SU-DHL-6 (cell line): ENCODE measurements around the gene GCDH.
A peak's percentile ranks its signal among the peaks of the same experiment; 100 is the strongest.

Experiments
- H2AFZ ChIP-seq: fragments of 200-600 bp; sonication (generic); 2 replicates; pipeline ENCODE4 v1.6.1; 2014; ENCODE audit warnings: low read depth, mild to moderate bottlenecking, moderate library complexity, mixed read lengths, antibody characterized with exemption, low read length; ENCODE audit not compliant: severe bottlenecking
- H3F3A ChIP-seq: fragments of 200-600 bp; shearing (Covaris generic); 2 replicates; pipeline ENCODE4 v1.6.0; 2016; ENCODE audit warnings: antibody characterized with exemption, mild to moderate bottlenecking; ENCODE audit not compliant: insufficient read depth
- H3K27ac ChIP-seq: fragments of 200-600 bp; sonication (generic); 2 replicates; pipeline ENCODE4 v1.5.1; 2016; ENCODE audit warnings: low read depth, mild to moderate bottlenecking, low read length, moderate library complexity, mixed read lengths
- H3K27me3 ChIP-seq: fragments of 200-600 bp; sonication (generic), shearing (Covaris generic); 2 replicates; pipeline ENCODE4 v1.6.0; 2014; ENCODE audit warnings: mild to moderate bottlenecking, low read length
- H3K36me3 ChIP-seq: fragments of 200-600 bp; sonication (generic); 2 replicates; pipeline ENCODE4 v1.6.1; 2014; ENCODE audit warnings: mild to moderate bottlenecking, low read length, mixed read lengths
- H3K4me2 ChIP-seq: fragments of 300-600, 200-600 bp; shearing (Covaris generic), sonication (generic); 2 replicates; pipeline ENCODE4 v1.6.0; 2014; ENCODE audit warnings: low read length, low read depth, mild to moderate bottlenecking; ENCODE audit not compliant: poor library complexity, severe bottlenecking
- H3K4me3 ChIP-seq: fragments of 200-600 bp; sonication (generic); 2 replicates; pipeline ENCODE4 v1.5.1; 2014; ENCODE audit warnings: antibody characterized with exemption, low read length, mild to moderate bottlenecking, mixed read lengths; ENCODE audit not compliant: insufficient read depth, poor library complexity, severe bottlenecking
- H3K79me2 ChIP-seq: fragments of 200-600 bp; sonication (generic); 2 replicates; pipeline ENCODE4 v1.6.1; 2014; ENCODE audit warnings: mild to moderate bottlenecking, low read length, moderate library complexity; ENCODE audit not compliant: insufficient read depth
- H3K9ac ChIP-seq: fragments of 200-600 bp; sonication (generic); 2 replicates; pipeline ENCODE4 v1.7.0; 2014; ENCODE audit warnings: mild to moderate bottlenecking, low read length
- H3K9me2 ChIP-seq: fragments of 200-600 bp; sonication (generic); replicated peaks from 2 replicates; pipeline ENCODE4 v1.6.1; 2014; ENCODE audit warnings: low read length; ENCODE audit not compliant: insufficient read depth
- H3K9me3 ChIP-seq: fragments of 200-600 bp; sonication (generic); 2 replicates; pipeline ENCODE4 v1.6.1; 2014; ENCODE audit warnings: low read length, mixed read lengths; ENCODE audit not compliant: insufficient read depth
- H4K20me1 ChIP-seq: fragments of 200-600 bp; sonication (generic); 2 replicates; pipeline ENCODE4 v1.6.1; 2014; ENCODE audit warnings: low read depth, mild to moderate bottlenecking, antibody characterized with exemption, low read length, moderate library complexity, mixed read lengths
- EZH2phosphoT487 ChIP-seq: fragments of 200-600 bp; sonication (generic), shearing (Covaris generic); conservative IDR thresholded peaks from 2 replicates; pipeline ENCODE4 v1.6.1; 2018; ENCODE audit warnings: mild to moderate bottlenecking, antibody characterized with exemption, low read length, moderate library complexity, mixed read lengths
- TF ChIP-seq, protein P1 (sequence below): fragments of 200-600 bp; sonication (generic); IDR thresholded peaks from one replicate; pipeline ENCODE4 v1.5.1; 2017; ENCODE audit warnings: antibody characterized with exemption, mild to moderate bottlenecking, low read length, moderate library complexity; ENCODE audit not compliant: insufficient read depth, poor library complexity, severe bottlenecking

The GCDH gene

DNA sequence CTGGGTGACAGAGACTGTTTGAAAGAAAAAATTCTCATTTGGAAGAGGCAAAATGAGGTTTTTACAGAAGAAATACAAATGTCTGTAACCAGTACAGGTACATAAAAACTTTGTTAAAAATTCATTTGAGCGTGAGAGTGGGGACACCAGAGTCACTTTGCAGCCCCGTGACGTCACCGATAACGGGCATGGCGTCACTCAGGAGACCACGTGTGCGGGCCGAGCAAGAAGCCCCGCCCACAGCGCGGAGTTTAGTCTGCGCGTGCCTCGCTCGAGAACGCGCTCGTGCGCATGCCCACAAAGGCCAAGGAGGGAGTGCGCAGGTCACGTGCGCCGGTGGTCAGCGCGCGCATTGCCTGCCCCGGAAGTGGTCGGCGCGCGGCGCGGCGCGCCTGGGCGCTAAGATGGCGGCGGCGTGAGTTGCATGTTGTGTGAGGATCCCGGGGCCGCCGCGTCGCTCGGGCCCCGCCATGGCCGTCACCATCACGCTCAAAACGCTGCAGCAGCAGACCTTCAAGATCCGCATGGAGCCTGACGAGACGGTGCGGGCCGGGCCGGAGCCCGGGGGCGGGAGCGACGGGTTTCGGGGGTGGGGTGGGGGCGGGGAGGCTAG lies 54.6 kb downstream of the GCDH start, which contains the start of gene RAD23A:
TSS of gene RAD23A (plus strand) at position 384 of the 613 bp plus-strand sequence. CDS start at position 471, 87 bp downstream.
- Histone ChIP-seq H3K9ac (peak within 1 kb of the TSS; percentile 84), H3K36me3 (peaks cover 18% of the 10 kb centered on the region), H4K20me1 (no peaks in the 10 kb centered on the region), H2AFZ (no peak within 1 kb of the TSS), H3K27me3 (no peaks in the 10 kb centered on the region), H3K27ac (peak within 1 kb of the TSS; percentile 77), H3K79me2 (peaks cover 37% of the 10 kb centered on the region), H3K4me3 (peak within 1 kb of the TSS; percentile 82), H3K4me2 (peak within 1 kb of the TSS; percentile 87), H3K9me2 (no peaks in the 10 kb centered on the region), H3K9me3 (no peaks in the 10 kb centered on the region), H3F3A (peaks cover 55% of the 10 kb centered on the region)
- TF ChIP-seq, protein P1, sequence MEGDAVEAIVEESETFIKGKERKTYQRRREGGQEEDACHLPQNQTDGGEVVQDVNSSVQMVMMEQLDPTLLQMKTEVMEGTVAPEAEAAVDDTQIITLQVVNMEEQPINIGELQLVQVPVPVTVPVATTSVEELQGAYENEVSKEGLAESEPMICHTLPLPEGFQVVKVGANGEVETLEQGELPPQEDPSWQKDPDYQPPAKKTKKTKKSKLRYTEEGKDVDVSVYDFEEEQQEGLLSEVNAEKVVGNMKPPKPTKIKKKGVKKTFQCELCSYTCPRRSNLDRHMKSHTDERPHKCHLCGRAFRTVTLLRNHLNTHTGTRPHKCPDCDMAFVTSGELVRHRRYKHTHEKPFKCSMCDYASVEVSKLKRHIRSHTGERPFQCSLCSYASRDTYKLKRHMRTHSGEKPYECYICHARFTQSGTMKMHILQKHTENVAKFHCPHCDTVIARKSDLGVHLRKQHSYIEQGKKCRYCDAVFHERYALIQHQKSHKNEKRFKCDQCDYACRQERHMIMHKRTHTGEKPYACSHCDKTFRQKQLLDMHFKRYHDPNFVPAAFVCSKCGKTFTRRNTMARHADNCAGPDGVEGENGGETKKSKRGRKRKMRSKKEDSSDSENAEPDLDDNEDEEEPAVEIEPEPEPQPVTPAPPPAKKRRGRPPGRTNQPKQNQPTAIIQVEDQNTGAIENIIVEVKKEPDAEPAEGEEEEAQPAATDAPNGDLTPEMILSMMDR = no peak
- no peak for TF ChIP-seq EZH2phosphoT487

DNA sequence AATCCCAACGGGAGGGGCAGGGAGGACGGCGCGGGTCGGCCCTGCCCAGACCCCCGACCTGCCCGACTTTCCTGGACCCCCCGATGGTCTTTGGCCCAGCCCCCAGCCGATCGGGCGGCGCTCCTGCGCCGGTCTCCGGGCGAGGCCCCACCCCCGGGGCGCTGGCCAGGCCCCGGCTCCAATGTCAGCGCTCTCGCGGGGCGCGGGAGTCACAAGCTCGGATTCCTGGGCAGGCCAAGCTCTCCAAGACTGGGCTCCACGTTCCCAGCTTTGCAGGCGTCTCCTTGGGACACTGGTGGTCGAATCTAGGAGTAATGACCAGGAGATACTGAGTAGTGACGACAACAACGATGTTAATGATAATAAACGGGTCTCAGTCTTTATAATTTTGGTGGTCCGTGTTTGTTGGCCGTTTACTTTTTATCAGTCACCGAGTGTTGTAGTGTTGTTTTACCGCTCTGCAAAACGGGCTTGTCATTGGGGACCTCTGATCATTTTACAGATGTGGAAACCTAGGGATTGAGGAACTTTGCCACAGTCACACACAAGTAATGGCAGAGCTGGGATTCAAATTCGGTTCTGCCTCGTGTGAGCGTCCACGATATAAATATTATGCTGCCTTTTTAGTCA lies 55.2 kb downstream of the GCDH start:
- peaks cover 30% of the 10 kb centered on the region for H3K79me2 ChIP-seq

DNA sequence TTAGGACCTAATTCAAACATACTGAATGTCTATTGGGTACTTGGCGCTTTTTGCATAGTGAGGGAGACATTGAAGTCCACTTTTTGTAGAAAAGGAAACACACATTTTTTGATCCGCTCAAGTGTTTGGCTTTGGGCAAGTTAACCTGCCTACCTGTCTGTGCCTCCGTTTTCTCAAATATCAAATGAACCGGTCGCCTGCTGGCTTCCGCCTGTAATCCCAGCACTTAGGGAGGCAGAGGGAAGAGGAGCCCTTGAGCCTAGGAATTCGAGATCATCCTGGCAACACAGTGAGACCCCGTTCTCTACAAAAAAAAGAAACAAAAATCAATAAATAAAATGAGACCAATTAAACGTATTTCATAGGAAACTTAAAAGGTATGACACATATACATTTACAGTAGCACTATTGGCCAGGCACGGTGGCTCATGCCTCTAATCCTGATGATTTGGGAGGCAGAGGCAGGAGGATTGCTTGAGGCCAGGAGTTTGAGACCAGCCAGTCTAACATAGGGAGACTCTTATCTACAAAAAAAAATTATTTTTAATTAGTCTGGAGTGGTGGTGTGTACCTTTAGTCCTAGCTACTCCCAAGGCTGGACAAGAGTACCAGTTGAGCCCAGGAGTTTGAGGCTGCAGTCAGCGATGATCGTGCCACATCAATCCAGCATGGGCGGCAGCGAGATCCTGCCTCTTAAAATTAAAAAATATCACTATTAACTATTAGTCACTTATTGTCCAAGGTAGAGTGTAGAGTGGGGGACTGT lies 56.0 kb downstream of the GCDH start:
- Histone ChIP-seq H3K27me3 (no peaks in the 10 kb centered on the region), H3K27ac (peak overlapping the region; percentile 68), H3K9ac (peak overlapping the region; percentile 84), H4K20me1 (no peaks in the 10 kb centered on the region), H2AFZ (no peak overlapping the region), H3K79me2 (peaks cover 30% of the 10 kb centered on the region), H3K9me2 (no peaks in the 10 kb centered on the region), H3K36me3 (peaks cover 13% of the 10 kb centered on the region), H3K4me3 (peak overlapping the region; percentile 82), H3F3A (peaks cover 42% of the 10 kb centered on the region), H3K9me3 (no peaks in the 10 kb centered on the region), H3K4me2 (peak overlapping the region; percentile 87)
- TF ChIP-seq, protein P1 = no peak

More for the DNA sequence above, 55.2 kb downstream of the GCDH start:
- Histone ChIP-seq H3F3A (peaks cover 49% of the 10 kb centered on the region), H3K4me3 (peak overlapping the region; percentile 82), H3K9me3 (no peaks in the 10 kb centered on the region), H3K4me2 (peak overlapping the region; percentile 87), H3K27ac (peak overlapping the region; percentile 68), H4K20me1 (no peaks in the 10 kb centered on the region), H3K9me2 (no peaks in the 10 kb centered on the region), H2AFZ (no peak overlapping the region), H3K36me3 (peaks cover 13% of the 10 kb centered on the region), H3K9ac (peak overlapping the region; percentile 84), H3K27me3 (no peaks in the 10 kb centered on the region)
- TF ChIP-seq EZH2phosphoT487 = no peak
- TF ChIP-seq, protein P1 = no peak
